PFSK-1 (cell line): ENCODE data around the gene TOPAZ1.

ENCODE experiments used
- FOXP2 ChIP-seq: optimal IDR thresholded peaks from 2 replicates; pipeline ENCODE3; 2011; ENCODE audit warnings: borderline replicate concordance, control low read depth, inconsistent platforms; ENCODE audit not compliant: insufficient read depth; ENCODE audit errors: extremely low read length, extremely low read depth
- POLR2AphosphoS5 ChIP-seq: IDR thresholded peaks from 2 replicates; pipeline ENCODE4 v1.6.1; 2012; ENCODE audit warnings: low read depth, mild to moderate bottlenecking, control low read depth, low read length, moderate library complexity
- REST ChIP-seq, 2 experiments: IDR thresholded peaks; 2 replicates each; pipeline versions ENCODE4 v1.6.1 to v1.8.0; 2011 to 2012; ENCODE audit warnings: low read depth in 2 of 2, low read length in 2 of 2, control low read depth in 1 of 2, inconsistent platforms in 1 of 2, mild to moderate bottlenecking in 1 of 2, moderate library complexity in 1 of 2; ENCODE audit not compliant: insufficient read depth in 1 of 2
- SIN3A ChIP-seq: IDR thresholded peaks from 2 replicates; pipeline ENCODE4 v1.6.1; 2012; ENCODE audit warnings: mild to moderate bottlenecking, low read length, moderate library complexity, borderline replicate concordance; ENCODE audit not compliant: insufficient read depth
- TAF1 ChIP-seq: IDR thresholded peaks from 2 replicates; pipeline ENCODE4 v1.6.1; 2012; ENCODE audit warnings: low read length, control low read depth, borderline replicate concordance; ENCODE audit not compliant: insufficient read depth

- TF ChIP-seq SIN3A (no peak), POLR2AphosphoS5 (no peak), TAF1 (no peak), REST (IDR thresholded peaks at IDR 0.05; ENCODE audit: insufficient read depth in 1 of 2, low read depth in 2 of 2, low read length in 2 of 2) (no peak), FOXP2 (no peak)
Observed at GRCh38 chr3:44228900-44229299, 12.8 kb upstream of the TOPAZ1 start.
